Measurements from ENCODE around the gene PAM.

Gene PAM

GRCh38 chr5:102863764-102864560 lies 108.9 kb downstream of the PAM start:
- DNase-seq: no peak

- no peak for DNase-seq
These were observed 110.0 kb downstream of the PAM start for GRCh38 chr5:102865171-102865509.

- peak; percentile 39 for DNase-seq
These were observed 110.6 kb downstream of the PAM start for GRCh38 chr5:102865510-102866236.

GRCh38 chr5:102866237-102866600 lies 111.1 kb downstream of the PAM start:
- DNase-seq: no peak

- DNase-seq: no peak
These were observed 113.0 kb downstream of the PAM start for GRCh38 chr5:102867992-102868662.

GRCh38 chr5:102869230-102869629 lies 114.1 kb downstream of the PAM start:
- no peak for DNase-seq

- DNase-seq: no peak
These were observed 118.4 kb downstream of the PAM start for GRCh38 chr5:102873379-102873932.

- no peak for DNase-seq
These were observed 118.9 kb downstream of the PAM start for GRCh38 chr5:102874054-102874453.

- DNase-seq: no peak
These were observed 120.6 kb downstream of the PAM start for GRCh38 chr5:102875721-102876123.

- DNase-seq: peak; percentile 23
These were observed 121.5 kb downstream of the PAM start for GRCh38 chr5:102876610-102877009.

- no peak for DNase-seq
These were observed 124.6 kb downstream of the PAM start for GRCh38 chr5:102879741-102880140.

- no peak for DNase-seq
These were observed 131.5 kb downstream of the PAM start for GRCh38 chr5:102886586-102886985.

GRCh38 chr5:102888483-102888882 lies 133.4 kb downstream of the PAM start:
- DNase-seq: no peak

- no peak for DNase-seq
These were observed 133.9 kb downstream of the PAM start for GRCh38 chr5:102889033-102889432.

- DNase-seq: no peak
These were observed 135.0 kb downstream of the PAM start for GRCh38 chr5:102890133-102890532.

- no peak for DNase-seq
These were observed 136.1 kb downstream of the PAM start for GRCh38 chr5:102891175-102891574.

- DNase-seq: no peak
These were observed 138.8 kb downstream of the PAM start for GRCh38 chr5:102893942-102894341.

- no peak for DNase-seq
These were observed 140.1 kb downstream of the PAM start for GRCh38 chr5:102895234-102895633.

- DNase-seq: no peak
These were observed 140.9 kb downstream of the PAM start for GRCh38 chr5:102895976-102896375.

- DNase-seq: peak; percentile 22
These were observed 146.5 kb downstream of the PAM start for GRCh38 chr5:102901424-102902134.

GRCh38 chr5:102902135-102902448 lies 147.0 kb downstream of the PAM start:
- no peak for DNase-seq

GRCh38 chr5:102902647-102903046 lies 147.5 kb downstream of the PAM start:
- DNase-seq: no peak
